AG09309 (cell line): ENCODE results near the gene SPOPL.

Source experiments
- DNase-seq: peaks from one replicate; pipeline ENCODE4 v3.0.0-alpha.2; 2010; ENCODE audit warnings: low read depth
- H3K4me3 ChIP-seq: 2 replicates; pipeline ENCODE4 v1.5.1; 2011; ENCODE audit warnings: mild to moderate bottlenecking, low read depth, low read length, moderate library complexity; ENCODE audit not compliant: control insufficient read depth
- CTCF ChIP-seq: IDR thresholded peaks from 2 replicates; pipeline ENCODE4 v1.5.1; 2011; ENCODE audit warnings: mild to moderate bottlenecking, low read depth, low read length, inconsistent platforms; ENCODE audit not compliant: insufficient read depth, control insufficient read depth; ENCODE audit errors: missing control alignments

Gene SPOPL

GRCh38 chr2:138507267-138507666, 5.7 kb downstream of the SPOPL start:
- TF ChIP-seq CTCF = no peak
- H3K4me3 ChIP-seq = no peak overlapping the region
- no peak for DNase-seq

GRCh38 chr2:138510319-138510718, 8.7 kb downstream of the SPOPL start:
- DNase-seq = no peak
- TF ChIP-seq CTCF = no peak
- H3K4me3 ChIP-seq = no peak overlapping the region

GRCh38 chr2:138512672-138513071, 11.1 kb downstream of the SPOPL start:
- TF ChIP-seq CTCF = no peak
- H3K4me3 ChIP-seq = no peak overlapping the region
- DNase-seq = no peak

GRCh38 chr2:138514173-138514572, 12.6 kb downstream of the SPOPL start:
- TF ChIP-seq CTCF = no peak
- no peak overlapping the region for H3K4me3 ChIP-seq
- no peak for DNase-seq

GRCh38 chr2:138515092-138515491, 13.5 kb downstream of the SPOPL start:
- no peak for TF ChIP-seq CTCF

GRCh38 chr2:138516030-138516704, 14.6 kb downstream of the SPOPL start:
- TF ChIP-seq CTCF = no peak
- no peak for DNase-seq
- no peak overlapping the region for H3K4me3 ChIP-seq

More at GRCh38 chr2:138515092-138515491, 13.5 kb downstream of the SPOPL start:
- no peak for DNase-seq
- no peak overlapping the region for H3K4me3 ChIP-seq
